Stimulated activated CD8-positive, alpha-beta memory T cell treated with anti-CD3 and anti-CD28 coated beads, Interleukin-7, amount 100 ng/mL, for 4 hours (primary cell): ENCODE data around the gene ASB16.

Experiments
- DNase-seq, 2 donors: peaks; one replicate each; pipeline ENCODE4 v3.0.0-alpha.2; 2020; ENCODE audit warnings: low read depth in 2 of 2

ASB16 gene

DNA sequence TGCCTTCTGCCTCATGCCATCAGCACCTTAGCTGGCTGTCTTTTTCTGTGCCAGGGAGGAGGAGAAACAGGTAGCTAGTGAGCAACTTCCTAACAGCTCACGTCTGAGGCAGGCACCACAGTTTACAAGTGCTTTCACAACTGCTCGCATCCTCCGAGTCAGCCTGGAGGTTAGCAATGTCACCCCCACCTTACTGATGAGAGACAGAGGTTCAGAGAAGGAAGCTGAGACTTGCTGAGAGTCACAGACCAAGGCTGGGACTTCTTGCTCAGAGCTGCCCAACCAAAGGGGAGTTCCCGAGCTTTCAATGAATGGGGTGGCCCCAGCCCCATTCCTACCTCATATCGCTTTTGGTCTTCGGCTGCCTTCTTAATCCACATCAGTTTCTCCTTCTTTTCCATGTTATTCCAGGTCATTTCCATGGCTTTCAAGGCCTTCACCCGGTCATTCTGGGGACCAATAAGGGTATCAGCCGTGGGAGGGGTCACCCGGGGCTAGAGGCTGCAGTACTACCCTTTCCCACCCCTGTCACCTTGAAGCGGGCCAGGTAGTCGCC is 39.4 kb downstream of the ASB16 start:
- DNase-seq = no peak

DNA sequence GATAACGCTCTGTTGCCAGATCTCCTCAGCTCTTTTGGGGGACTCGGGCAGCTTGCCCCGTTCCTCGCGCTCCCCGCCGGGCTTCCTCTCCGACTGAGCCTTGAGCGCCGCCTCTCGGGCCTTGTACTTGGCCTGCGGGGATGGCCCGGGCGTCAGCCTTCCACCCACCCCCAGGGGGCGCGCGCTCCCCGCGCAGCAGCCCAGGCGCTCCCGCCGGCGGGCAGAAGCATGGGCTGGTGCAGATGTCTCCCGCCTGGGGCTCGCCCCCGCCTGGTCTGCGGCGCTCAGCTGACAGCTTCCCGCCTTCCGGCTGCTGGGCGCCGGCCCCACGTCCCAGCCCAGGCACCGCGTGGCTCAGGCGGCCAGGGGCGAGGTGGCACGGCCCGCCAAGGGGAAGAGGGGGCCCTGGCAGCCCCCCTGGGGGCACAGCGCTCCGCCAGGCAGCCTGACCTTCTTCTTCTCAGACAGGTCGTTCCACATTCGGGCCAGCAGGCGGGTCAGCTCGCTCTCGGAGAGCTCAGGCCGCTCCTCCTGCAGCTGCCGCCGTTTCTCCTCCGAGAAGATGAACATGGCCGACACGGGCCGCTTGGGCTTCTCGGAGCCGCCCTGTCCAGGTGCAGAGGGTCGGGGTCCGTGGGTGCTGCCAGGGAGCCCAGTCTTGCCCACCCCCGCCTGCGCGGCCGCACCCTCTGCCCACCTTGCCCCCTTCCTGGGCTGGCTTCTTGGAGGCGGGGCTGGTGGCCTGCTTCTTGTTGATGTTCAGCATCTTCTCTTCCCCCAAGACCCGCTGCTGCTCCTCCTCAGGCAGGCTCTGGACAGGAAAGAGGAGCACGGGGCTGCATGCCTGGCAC is 40.1 kb downstream of the ASB16 start:
- peak; percentile 72 to 85 for DNase-seq

DNA sequence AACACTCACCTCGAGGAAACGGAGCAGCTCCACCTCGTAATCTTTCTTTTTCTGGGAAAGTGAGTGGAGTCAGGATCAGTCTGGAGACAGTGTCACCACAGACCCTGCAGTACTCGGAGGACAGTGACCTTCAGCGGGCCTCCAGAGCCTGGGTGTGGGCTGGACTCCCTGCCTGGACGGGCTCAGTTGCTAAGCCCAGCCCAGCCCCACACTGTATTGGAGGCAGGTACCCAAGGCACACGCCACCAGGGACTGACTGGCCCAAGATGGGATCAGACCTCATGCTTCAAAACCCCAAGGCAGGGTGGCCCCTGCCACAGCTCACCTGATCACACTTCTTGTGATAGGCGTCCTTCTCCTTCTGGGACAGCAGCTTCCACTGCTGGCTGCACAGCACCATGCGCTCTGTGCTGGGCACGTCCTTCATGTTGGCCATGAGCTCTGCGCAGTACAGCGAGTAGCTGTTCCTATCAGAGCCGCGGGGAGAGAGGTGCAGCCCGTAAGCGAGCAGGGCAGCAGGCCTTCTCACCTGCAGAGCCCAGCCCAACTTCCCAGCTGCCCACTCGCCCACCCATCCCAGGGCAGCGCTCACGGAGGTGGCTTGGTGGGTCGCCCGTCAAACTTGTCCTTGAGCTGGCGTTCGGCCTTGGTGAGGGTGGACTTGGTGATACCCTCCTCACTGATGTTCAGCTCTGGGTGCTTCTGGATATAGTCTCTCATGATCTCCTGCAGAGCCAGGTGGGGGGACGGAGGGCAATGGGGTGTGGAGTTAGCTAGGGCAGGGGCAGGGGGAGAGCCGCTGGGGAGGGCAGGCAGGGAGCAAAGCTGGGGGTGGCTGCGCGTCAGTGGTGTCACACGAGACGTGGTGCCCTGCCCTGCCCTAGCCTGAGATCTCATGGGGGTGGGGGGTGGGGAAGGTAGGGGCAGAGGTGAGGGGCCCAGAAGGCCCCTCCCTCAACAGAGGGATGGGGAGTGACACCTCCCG is 41.1 kb downstream of the ASB16 start:
- no peak for DNase-seq

DNA sequence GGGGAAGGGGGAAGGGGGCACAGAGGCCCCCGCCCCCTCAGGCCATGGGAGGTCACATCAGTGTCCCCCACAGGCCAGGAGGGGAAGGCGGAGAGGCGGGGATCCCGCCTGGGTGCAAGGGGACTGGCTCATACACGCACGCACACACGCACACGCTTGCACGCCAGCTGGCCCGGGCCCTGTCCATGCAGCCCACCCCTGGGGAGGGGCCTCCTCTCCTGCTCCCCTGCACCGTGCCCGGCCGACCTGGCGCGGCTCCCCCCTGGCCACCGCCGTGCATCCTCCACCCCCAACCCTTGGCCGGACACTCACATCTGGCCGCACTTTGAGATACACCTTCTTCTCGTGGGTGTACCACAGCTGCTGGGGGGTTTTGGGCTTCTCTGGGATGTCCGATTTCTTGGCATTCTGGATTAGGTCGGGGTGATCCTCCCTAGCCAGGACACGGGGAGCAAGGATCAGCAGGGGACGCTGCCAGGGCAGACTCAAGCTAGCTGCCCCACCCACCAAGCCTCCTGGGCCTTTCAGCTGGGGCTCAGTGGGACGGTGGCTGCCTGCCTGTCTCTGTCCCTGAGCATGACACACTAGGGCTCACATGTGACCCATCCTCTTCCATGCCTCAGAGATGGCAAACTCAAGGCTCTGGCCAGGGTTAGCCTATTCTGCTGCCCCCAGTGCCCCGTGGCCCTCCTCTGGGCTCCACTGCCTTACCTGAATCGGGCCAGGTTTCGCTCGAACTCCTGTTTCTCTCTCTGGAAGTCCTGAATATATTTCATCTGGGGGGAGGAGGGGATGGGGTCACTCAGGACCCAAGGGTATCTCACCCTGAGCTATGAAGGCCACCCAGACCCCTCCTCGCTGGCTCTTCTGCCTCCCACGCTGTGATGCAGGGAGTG is 42.3 kb downstream of the ASB16 start:
- no peak for DNase-seq

DNA sequence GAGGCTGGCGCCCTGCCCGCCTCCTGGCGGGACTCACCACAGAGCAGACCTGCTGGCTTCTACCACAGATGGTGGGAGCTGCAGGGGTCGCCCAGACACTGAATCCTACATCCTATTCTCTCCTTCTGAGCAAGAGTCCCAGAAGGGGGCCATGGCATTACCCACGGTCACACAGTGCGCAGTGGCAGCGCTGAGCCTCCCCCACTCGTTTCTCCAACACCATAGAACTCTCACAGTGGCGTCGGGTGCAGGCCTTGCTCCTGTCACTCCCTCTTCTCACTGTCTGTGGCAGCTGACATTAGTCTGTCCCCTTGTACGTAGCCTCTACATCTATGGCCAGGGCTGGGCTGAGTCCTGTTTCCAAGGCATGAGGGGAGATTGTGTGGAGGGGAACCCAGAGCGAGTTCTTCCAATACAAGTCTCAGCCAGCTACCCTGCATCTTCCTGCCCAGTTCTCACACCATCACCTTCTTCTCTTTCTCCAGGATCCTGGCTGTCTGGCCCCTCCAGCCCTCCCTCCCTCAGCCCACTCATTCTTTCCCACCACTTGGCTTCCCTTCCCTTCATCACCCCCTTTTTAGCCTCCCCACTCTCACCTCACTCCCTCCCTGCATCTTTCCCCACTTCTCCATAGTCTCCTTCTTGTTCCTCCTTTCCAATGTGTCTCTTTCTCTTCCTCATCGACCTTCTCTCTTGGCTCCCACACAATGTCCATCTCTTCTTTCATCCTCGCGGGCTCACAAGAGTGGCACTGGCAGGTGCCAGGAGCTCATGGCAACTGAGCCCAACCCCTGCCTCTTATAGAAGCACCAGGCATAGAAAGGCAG is 43.1 kb downstream of the ASB16 start:
- no peak for DNase-seq

DNA sequence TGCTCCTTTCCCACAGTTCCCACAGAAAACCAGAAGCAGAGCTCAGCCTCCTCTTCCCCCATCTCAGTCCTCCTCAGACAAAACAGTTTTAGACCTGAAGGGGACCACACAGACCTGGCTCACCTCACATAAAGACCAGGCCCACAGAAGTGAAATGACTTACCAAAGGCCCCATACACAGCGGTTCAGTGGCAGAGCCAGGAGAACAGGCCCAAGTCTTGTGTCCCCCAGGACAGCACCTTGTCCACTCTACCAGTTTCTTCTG is 43.7 kb downstream of the ASB16 start:
- no peak for DNase-seq

DNA sequence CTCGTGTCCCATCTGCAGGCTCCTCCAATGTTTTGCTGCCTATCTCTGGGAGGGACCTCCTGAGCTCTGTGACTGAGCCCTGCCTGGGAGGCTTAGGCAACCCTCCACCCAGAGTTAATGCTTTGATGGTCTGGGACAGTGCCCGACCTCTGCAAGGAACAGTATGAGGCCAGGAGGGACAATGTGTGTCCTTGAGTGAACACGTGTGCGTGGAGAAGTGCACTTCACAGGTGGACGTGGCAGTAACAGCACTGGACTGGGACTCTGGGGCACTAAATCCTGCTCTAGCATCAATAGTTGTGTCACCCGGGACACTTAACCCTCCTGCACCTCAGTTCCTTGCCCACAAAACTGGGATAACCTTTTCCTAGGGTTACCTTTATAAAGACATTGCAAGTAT is 44.4 kb downstream of the ASB16 start:
- DNase-seq = no peak

DNA sequence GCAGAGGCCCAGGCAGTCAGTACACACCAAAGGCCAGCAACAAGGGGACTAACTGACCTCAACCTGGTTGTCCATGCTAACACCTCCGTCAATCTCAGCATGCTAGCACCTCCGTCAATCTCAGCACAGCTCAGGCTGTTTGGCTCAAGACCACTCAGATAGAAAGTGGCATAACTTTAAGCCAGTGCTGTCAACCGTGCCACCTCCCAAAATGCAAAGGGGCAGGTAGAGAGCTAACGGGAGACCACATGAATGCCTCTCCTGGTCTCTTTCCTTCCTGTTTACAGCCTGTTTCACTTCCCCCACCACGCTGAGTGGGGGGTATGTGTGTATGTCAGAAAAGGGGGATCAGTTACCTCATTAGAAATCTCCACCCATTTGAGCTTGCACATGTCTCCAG is 45.7 kb downstream of the ASB16 start:
- DNase-seq = no peak

DNA sequence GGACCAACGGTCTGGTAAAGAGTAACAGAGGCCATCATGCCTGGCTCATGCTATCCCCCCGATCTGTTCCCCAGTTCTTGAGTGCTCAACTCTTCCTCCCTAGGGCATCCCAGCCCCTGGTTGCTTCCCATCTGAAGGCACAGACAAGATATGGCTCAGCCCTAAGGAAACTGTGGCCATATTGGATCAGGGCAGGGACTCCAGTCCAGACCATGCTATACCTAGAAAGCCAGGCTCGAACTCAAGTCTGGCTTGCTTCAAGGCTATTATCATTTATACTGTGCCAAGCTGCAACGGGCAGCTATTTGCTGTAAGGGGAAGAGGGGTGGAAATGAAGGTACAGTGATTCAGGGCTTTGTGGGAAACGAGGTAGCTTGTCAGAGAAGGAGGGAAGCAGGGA is 46.2 kb downstream of the ASB16 start:
- no peak for DNase-seq

DNA sequence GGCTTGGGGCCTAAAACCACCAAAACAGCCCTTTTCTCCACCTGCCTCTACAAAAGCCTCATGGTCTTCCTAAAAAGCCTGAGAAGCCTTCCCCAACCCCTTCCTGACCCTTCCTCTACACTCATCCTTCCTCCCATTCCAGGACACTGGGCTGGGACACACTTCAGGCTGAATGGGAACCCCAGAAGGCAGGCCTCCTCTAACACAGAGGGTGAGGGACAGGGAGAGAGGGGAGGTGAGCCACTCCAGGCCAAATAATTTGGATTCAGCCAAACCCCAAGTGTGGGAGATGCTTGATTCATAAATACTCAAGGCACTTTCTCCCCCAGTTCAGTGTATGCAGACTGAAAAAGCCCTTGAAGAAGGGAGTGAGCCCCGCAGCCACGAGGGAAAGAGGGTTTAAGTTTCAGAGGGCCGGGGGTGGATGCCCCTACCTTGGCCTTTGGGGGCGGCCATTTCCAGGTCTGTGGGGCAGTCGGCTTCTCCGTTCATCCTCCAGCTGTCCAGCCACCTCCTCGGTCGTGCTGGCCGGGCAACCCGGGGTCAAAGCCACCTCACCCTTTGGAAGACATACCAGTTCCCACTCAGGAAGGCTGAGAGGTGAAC is 47.3 kb downstream of the ASB16 start:
- DNase-seq = no peak

DNA sequence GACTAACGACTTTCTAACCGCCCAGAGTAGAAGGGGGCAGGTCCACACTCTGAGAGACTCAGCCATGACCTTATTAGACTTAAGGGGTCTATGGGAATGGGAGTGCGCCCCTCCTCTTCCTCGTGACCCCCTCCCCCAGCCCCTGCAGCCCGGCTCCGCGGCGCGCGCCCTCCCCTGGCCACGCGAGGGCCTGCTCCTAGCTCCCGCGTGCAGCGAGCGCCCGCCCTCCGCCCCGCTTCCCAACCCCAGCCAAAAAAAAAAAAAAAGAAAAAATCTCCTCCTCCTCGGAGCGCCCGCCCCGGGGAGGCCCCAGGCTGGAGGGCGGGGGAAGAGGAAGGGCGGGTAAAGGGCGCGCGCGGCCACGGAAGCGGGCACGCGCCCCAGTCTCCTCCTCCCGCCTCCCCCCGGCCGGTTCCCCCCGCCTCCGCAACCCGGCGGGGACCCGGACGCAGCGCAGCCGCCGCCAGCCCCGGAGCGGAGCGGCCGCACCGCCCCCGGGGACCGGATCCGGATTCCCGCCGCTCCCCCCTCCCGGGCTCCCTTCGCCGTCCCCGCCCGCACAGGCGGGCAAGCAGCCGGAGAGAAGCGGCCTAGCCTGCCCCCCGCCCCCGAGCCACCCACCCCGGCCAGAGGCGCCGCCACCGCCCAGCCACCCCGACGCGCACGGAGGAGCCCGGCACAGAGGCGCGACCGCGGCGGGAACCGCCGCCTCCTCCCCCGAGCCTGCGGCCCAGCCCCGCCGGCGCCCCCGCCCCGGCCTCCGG is 48.0 kb downstream of the ASB16 start:
- DNase-seq = peak; percentile 71 to 85

DNA sequence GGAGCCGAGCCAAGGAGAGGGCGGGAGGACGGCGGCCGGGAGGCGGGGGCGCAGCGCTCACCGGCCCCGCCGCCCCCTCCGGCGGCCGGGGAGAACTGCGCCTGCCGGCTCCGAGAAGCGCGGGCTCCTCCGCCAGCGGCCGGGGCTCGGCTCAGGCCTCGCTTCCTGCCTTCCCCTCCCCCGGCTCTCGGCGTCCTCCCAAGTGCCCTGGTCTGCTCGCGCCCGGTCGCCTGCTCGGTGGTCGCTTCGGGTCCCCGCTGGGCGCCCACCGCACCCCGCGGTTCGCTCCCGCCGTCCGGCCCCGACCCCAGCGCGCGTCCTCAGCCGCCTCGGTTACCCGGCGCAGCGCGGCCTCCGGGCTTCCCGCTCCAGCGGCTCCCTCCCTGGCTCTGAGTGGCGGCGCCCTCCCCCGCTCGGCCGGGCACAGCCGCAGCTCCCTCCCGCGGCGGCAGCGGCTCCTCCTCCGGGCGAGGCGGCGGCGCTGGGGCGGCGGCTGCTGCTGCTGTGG is 48.7 kb downstream of the ASB16 start:
- DNase-seq = peak in 1 of 2 donors; percentile 12

DNA sequence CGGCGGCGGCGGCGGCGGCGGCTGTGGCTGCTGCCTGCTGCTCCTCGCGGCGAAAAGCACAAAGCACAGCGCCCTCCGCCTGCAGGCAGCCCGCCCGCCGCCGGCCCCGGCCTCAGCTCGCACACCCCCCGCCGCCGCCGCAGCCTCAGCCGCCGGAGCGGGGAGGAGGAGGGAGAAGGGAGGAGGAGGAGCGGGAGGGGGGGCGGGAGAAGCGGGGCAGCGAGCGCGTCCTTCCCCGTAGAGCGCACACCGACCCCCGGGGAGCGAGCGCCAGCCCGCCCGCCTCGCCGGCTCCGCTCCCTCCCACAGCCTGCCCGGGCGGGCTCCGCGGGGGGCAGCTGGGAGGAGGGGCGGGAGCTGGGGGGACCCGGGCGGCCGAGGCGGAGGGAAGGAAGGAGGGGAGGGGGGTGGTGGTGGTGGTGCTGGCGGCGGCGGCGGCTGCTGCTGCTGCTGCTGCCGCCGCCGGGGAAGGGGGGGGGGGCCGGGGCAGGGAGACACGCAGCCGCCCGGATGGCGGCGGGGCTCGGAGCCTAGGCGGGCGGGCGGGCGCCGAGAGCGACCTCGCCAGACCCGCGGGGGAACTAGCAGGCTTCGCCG is 49.2 kb downstream of the ASB16 start, which contains the start of gene UBTF:
Gene UBTF (minus strand): TSS at position 60 of the 597 bp plus-strand sequence. CDS start 1,446 bp downstream, outside the sequence.
- DNase-seq = peak; percentile 33 to 77

DNA sequence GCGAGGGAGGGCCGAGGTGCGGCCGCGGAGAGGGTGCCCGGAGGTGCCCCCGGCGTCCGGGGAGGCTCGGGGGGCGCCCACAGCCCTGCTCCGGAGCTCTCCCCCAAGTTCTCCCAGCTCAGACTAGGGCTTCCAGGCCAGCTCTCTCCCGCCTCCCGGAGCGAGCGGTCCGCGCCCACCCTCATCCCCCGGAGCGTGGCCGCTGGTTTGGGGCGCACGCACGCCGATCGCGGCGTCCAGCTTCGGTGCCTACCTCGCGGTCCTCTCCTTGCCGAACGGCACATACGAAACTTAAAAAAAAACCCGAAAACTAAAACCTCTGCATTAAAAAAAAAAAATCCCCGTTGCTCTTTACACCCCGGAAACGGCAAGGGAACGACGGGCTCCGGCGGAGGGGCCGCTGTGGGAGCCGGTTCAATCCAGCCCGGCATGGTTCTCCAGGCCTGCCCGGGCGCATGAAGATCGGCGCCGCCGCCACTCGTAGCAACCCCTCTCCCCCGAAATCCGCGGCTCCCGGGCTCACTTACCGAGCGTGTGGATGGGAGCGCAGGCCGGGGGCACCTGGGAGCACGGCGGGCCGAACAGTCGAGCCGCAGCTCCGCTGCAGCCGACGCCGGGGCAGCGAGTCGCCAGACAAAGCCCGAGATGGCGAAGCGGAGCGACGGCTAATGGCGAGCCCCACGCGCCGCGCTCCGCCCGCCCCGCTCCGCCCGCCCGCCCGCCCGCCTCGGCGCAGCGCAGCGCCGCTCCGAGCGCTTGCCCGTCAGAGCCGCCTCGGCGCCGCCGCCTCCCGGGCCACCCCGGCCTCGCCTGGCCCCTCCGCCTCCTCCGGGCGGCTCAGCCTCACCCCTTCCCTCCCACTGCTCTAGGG is 49.9 kb downstream of the ASB16 start:
- DNase-seq = peak; percentile 14 to 57

DNA sequence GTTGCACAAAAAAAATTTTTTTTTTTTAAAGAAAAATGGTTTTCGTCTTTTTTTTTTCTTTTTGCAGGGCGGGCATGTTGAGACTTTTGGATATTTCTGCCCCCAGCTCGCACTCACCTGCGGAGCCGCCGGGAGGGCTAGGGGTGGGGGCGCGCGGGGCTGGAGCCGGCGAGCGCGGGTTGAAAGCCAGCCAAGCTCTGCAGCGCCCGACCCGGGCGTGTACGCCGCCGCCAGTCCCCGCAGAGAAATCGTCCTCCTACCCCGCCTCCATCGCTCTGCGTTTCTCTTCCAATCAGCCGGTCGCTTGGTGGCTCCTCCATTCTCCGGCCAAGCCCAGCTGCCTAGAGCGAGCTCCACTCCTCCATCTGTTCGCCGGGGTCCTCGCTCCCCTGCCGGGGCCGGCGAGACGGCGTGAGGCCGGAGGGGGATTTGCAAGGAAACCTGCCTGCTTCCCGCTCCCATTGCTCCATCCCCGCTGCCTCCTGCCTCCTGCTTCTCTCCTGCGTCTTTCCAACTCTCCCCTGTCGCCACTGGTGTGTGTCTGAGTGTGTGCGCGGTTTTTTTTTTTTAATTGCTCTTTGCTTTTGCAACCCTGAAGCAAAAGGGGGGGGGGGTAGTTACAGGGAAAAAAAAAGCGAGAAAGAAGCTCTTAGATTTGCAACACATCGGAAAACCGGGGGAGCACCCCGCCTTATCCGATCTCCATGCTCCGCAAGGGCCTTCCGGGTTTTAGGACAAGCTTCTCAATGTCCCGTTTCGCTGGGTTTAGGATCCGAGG is 50.8 kb downstream of the ASB16 start:
- DNase-seq = peak; percentile 28 to 58

DNA sequence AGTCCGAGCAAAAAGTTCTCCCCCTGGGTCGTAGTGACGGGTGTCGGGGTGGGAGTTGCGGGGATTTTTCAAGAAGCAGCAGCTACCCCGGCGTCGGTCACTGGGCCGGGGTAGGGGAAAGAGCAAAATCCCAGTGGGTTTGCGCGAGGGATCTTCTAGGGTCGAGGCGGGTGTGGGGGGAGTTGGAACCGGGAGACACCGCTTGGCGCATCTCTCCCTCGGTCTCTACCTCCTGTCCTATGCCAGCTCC is 51.3 kb downstream of the ASB16 start:
- DNase-seq = no peak
